EL (cell line): ENCODE results near the gene TOMT.
"Not testable (repeated sequence)": the region's sequence is repeated elsewhere in the genome, so short reads cannot be mapped to it uniquely, and the experiment has no call there.

Experiments
- DNase-seq: peaks from one replicate; pipeline ENCODE4 v3.0.0-alpha.2; 2016

Gene TOMT

GRCh38 chr11:72127923-72128322, 22.2 kb downstream of the TOMT start:
- no peak for DNase-seq

- DNase-seq: no peak
These were observed 23.7 kb downstream of the TOMT start for GRCh38 chr11:72129381-72129780.

- DNase-seq: no peak
These were observed 26.9 kb downstream of the TOMT start for GRCh38 chr11:72132646-72133045.

- not testable (repeated sequence) for DNase-seq
These were observed 29.7 kb downstream of the TOMT start, which contains the start of gene FOLR3 for GRCh38 chr11:72135473-72135872. Gene FOLR3, plus strand, starts transcription at chr11:72135725. Its CDS starts 228 bp downstream, at chr11:72135953.

GRCh38 chr11:72135891-72136683, 30.4 kb downstream of the TOMT start:
- DNase-seq: peak; percentile 30

- no peak for DNase-seq
These were observed 31.0 kb downstream of the TOMT start for GRCh38 chr11:72136684-72137262.

GRCh38 chr11:72138821-72139390, 33.2 kb downstream of the TOMT start:
- no peak for DNase-seq

GRCh38 chr11:72139500-72139899, 33.8 kb downstream of the TOMT start:
- DNase-seq: no peak

GRCh38 chr11:72140661-72141060, 34.9 kb downstream of the TOMT start:
- DNase-seq: peak; percentile 59

GRCh38 chr11:72141066-72141465, 35.3 kb downstream of the TOMT start:
- DNase-seq: peak; percentile 97

- DNase-seq: peak; percentile 53
These were observed 36.4 kb downstream of the TOMT start for GRCh38 chr11:72142086-72142485.

GRCh38 chr11:72142543-72142942, 36.8 kb downstream of the TOMT start:
- DNase-seq: not testable (repeated sequence)

GRCh38 chr11:72144807-72145565, 39.3 kb downstream of the TOMT start:
- DNase-seq: peak; percentile 98

- DNase-seq: no peak
These were observed 40.9 kb downstream of the TOMT start for GRCh38 chr11:72146625-72147024.

GRCh38 chr11:72150882-72151281, 45.2 kb downstream of the TOMT start:
- DNase-seq: no peak

- not testable (repeated sequence) for DNase-seq
These were observed 48.1 kb downstream of the TOMT start for GRCh38 chr11:72153874-72154273.

GRCh38 chr11:72154816-72155215, 49.1 kb downstream of the TOMT start:
- no peak for DNase-seq

GRCh38 chr11:72155751-72156150, 50.0 kb downstream of the TOMT start:
- no peak for DNase-seq

GRCh38 chr11:72157131-72157530, 51.4 kb downstream of the TOMT start:
- DNase-seq: no peak
